WTC11 (cell line): Measurements from ENCODE around the gene PROCR. TPM values are rescaled to one million over a fixed set of nuclear protein-coding genes. Genes with fewer than 3 reads are reported as not detected.
"Not testable (repeated sequence)": the region's sequence is repeated elsewhere in the genome, so short reads cannot be mapped to it uniquely, and the experiment has no call there.

Source experiments
- ATAC-seq: fragments of 200-7000 bp; cut with Tn5 transposase; 2 replicates; pipeline ENCODE4 v1.10.0; 2021; ENCODE audit warnings: mild to moderate bottlenecking, moderate library complexity
- CTCF ChIA-PET: fragments of 300-600 bp; sonication (Branson Sonifier 250); formaldehyde crosslinking; loops from one replicate; lab custom pipeline; 2021; ENCODE audit warnings: antibody characterized with exemption; lab: Charles Lee
- POLR2A ChIA-PET: fragments of 350-600 bp; sonication (Branson Sonifier 250); formaldehyde crosslinking; loops from one replicate; lab custom pipeline; 2021; ENCODE audit warnings: antibody characterized with exemption; lab: Charles Lee
- DNase-seq: peaks from one replicate; pipeline ENCODE4 v3.0.0; 2021; ENCODE audit warnings: low spot score
- H3K27ac Mint-ChIP-seq: 2 replicates; pipeline ENCODE4 v1.8.0; 2021; ENCODE audit warnings: mixed read lengths
- H3K27me3 Mint-ChIP-seq: 2 replicates; pipeline ENCODE4 v1.8.0; 2021; ENCODE audit warnings: low read depth, mild to moderate bottlenecking, moderate library complexity, mixed read lengths
- H3K36me3 Mint-ChIP-seq: 2 replicates; pipeline ENCODE4 v1.8.0; 2021; ENCODE audit warnings: mixed read lengths
- H3K4me1 Mint-ChIP-seq: 2 replicates; pipeline ENCODE4 v1.8.0; 2022; ENCODE audit warnings: mixed read lengths
- H3K4me3 Mint-ChIP-seq: 2 replicates; pipeline ENCODE4 v1.8.0; 2021; ENCODE audit warnings: mild to moderate bottlenecking, moderate library complexity, mixed read lengths
- H3K9me3 Mint-ChIP-seq: 2 replicates; pipeline ENCODE4 v1.8.0; 2021; ENCODE audit warnings: mixed read lengths
- FOXP4 ChIP-seq: sonication (generic); formaldehyde crosslinking; IDR thresholded peaks from 2 replicates; pipeline ENCODE4 v1.8.0; 2022; ENCODE audit warnings: mild to moderate bottlenecking, missing genetic modification reagents
- JUN ChIP-seq: sonication (generic); formaldehyde crosslinking; IDR thresholded peaks from 2 replicates; pipeline ENCODE4 v1.8.0; 2023; ENCODE audit warnings: mild to moderate bottlenecking, missing genetic modification reagents
- TEAD4 ChIP-seq: sonication (generic); formaldehyde crosslinking; IDR thresholded peaks from 2 replicates; pipeline ENCODE4 v1.8.0; 2022; ENCODE audit warnings: mild to moderate bottlenecking, missing genetic modification reagents
- USF1 ChIP-seq: sonication (generic); formaldehyde crosslinking; IDR thresholded peaks from 2 replicates; pipeline ENCODE4 v1.8.0; 2022; ENCODE audit warnings: mild to moderate bottlenecking, missing genetic modification reagents
- ZNF232 ChIP-seq: sonication (generic); formaldehyde crosslinking; IDR thresholded peaks from 2 replicates; pipeline ENCODE4 v1.8.0; 2022; ENCODE audit warnings: mild to moderate bottlenecking, missing genetic modification reagents
- total RNA-seq: library from RNA; stranded (reverse); gene quantifications from 3 replicates; pipeline ENCODE4 v1.2.3, GENCODE V29; 2021
- TF ChIP-seq, protein P1 (sequence below): sonication (generic); formaldehyde crosslinking; IDR thresholded peaks from 2 replicates; pipeline ENCODE4 v1.8.0; 2023; ENCODE audit warnings: missing genetic modification reagents, mild to moderate bottlenecking, borderline replicate concordance
- TF ChIP-seq, protein P2 (sequence below): fragments of 200-600 bp; IDR thresholded peaks from 2 replicates; pipeline ENCODE4 v1.8.0; 2022; ENCODE audit warnings: antibody characterized with exemption

PROCR gene
- total RNA-seq, 1 experiment from 2014 or later: 29.7 TPM

DNA sequence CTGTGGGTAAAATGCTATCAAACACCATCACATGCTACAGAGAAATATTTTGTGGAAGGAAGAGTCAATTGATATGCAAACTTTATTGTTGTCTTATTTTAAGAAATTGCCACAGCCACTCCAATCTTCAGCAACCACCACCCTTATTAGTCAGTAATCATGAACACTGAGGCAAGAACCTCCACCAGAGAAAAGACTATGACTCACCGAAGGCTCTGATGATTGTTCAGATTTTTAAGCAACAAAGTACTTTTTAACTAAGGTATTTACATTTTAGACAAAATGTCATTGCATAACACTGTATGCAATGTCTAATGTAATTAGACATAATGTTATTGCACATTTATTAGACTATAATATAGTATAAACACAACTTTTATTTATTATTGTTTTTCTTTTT lies 28.4 kb downstream of the PROCR start (continued):
- TF ChIP-seq, protein P1, sequence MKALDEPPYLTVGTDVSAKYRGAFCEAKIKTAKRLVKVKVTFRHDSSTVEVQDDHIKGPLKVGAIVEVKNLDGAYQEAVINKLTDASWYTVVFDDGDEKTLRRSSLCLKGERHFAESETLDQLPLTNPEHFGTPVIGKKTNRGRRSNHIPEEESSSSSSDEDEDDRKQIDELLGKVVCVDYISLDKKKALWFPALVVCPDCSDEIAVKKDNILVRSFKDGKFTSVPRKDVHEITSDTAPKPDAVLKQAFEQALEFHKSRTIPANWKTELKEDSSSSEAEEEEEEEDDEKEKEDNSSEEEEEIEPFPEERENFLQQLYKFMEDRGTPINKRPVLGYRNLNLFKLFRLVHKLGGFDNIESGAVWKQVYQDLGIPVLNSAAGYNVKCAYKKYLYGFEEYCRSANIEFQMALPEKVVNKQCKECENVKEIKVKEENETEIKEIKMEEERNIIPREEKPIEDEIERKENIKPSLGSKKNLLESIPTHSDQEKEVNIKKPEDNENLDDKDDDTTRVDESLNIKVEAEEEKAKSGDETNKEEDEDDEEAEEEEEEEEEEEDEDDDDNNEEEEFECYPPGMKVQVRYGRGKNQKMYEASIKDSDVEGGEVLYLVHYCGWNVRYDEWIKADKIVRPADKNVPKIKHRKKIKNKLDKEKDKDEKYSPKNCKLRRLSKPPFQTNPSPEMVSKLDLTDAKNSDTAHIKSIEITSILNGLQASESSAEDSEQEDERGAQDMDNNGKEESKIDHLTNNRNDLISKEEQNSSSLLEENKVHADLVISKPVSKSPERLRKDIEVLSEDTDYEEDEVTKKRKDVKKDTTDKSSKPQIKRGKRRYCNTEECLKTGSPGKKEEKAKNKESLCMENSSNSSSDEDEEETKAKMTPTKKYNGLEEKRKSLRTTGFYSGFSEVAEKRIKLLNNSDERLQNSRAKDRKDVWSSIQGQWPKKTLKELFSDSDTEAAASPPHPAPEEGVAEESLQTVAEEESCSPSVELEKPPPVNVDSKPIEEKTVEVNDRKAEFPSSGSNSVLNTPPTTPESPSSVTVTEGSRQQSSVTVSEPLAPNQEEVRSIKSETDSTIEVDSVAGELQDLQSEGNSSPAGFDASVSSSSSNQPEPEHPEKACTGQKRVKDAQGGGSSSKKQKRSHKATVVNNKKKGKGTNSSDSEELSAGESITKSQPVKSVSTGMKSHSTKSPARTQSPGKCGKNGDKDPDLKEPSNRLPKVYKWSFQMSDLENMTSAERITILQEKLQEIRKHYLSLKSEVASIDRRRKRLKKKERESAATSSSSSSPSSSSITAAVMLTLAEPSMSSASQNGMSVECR (CRISPR knock-in tag): no peak
- TF ChIP-seq TEAD4: no peak

- H3K27ac Mint-ChIP-seq, CTCF ChIA-PET, H3K27me3 Mint-ChIP-seq, ATAC-seq, H3K4me1 Mint-ChIP-seq, H3K4me3 Mint-ChIP-seq, POLR2A ChIA-PET, DNase-seq: not testable (repeated sequence)
- Mint-ChIP-seq H3K9me3 (peaks cover 35% of the 10 kb centered on the region), H3K36me3 (peaks cover 18% of the 10 kb centered on the region)
Observed at GRCh38 chr20:35201467-35201866, 29.6 kb downstream of the PROCR start.

DNA sequence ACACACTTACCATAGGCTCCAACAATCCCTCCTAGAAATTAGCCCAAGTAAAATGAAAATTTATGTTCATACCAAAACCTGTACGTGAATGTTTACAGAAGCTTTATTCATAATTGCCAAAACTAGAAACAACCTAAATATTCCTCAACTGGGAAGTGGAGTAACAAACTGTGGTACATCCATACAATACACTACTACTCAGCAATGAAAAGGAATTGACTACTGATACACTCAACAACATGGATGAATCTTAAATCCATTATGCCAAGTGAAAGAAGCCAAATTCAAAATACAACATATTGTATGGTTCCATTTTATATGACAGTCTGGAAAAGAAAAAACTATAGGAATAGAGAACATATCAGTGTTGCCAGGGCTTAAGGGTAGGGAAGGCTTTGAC lies 34.9 kb downstream of the PROCR start:
- TF ChIP-seq JUN (no peak), USF1 (CRISPR knock-in tag) (no peak), FOXP4 (CRISPR knock-in tag) (no peak)
- CTCF ChIA-PET: interaction anchor here (4.4 kb wide), 1 partner anchor 61 kb away, joined by 72 read pairs; the partner anchor contains the start of gene EDEM2
- H3K4me3 Mint-ChIP-seq: no peak overlapping the region
- no peaks in the 10 kb centered on the region for H3K4me1 Mint-ChIP-seq
- H3K27ac Mint-ChIP-seq: no peak overlapping the region
- H3K27me3 Mint-ChIP-seq: no peaks in the 10 kb centered on the region
- POLR2A ChIA-PET: no interaction called here
- DNase-seq (no peak), ATAC-seq (no peak)
- H3K36me3 Mint-ChIP-seq: peaks cover 3% of the 10 kb centered on the region; the same call in 1 of the 2 replicates
- peaks cover 8% of the 10 kb centered on the region for H3K9me3 Mint-ChIP-seq

DNA sequence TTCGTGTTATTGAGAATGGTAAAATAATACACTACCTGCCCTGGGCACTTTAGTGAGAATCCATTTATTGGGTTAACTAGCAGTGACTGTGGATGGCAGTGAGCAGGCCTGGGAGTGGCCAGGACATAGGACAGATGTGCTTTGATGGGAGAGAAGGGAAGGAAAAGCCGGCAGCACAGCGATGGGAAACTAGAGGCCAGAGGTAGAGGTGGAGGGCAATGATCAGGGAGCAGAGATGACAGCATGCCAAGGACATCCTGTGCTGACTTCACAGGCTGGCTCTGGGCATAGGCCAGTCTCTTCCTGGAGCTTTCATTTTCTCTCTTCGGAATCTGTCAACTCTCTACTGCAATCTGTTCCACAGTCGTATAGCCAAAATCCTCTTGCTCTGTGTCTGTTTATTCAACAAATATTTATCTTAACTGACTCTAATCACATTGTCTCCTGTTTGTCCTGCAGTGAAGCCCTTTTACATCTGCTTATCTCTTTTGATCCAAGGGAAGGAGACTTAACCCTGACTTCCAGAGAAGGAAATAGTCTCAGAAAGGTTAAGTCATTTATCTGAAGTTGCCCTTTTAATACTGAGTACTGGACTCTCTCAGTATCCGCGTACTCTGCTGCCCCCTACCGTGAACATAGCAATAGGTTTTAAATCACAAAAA lies 36.2 kb downstream of the PROCR start:
- Mint-ChIP-seq H3K27me3 (no peaks in the 10 kb centered on the region), H3K4me1 (no peaks in the 10 kb centered on the region), H3K9me3 (peaks cover 8% of the 10 kb centered on the region), H3K4me3 (no peak overlapping the region), H3K27ac (no peak overlapping the region), H3K36me3 (peaks cover 3% of the 10 kb centered on the region; the same call in 1 of the 2 replicates)
- DNase-seq (peak; percentile 79), ATAC-seq (peak; percentile 96)
- TF ChIP-seq, protein P2, sequence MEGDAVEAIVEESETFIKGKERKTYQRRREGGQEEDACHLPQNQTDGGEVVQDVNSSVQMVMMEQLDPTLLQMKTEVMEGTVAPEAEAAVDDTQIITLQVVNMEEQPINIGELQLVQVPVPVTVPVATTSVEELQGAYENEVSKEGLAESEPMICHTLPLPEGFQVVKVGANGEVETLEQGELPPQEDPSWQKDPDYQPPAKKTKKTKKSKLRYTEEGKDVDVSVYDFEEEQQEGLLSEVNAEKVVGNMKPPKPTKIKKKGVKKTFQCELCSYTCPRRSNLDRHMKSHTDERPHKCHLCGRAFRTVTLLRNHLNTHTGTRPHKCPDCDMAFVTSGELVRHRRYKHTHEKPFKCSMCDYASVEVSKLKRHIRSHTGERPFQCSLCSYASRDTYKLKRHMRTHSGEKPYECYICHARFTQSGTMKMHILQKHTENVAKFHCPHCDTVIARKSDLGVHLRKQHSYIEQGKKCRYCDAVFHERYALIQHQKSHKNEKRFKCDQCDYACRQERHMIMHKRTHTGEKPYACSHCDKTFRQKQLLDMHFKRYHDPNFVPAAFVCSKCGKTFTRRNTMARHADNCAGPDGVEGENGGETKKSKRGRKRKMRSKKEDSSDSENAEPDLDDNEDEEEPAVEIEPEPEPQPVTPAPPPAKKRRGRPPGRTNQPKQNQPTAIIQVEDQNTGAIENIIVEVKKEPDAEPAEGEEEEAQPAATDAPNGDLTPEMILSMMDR: peak; percentile 57
- no peak for TF ChIP-seq ZNF232 (CRISPR knock-in tag)
- ChIA-PET CTCF (interaction anchor here (1.1 to 4.4 kb wide), 4 partner anchors 18 to 112 kb away, joined by 3 to 72 read pairs (median 14); partner anchors contain the start of genes EDEM2 and MMP24), POLR2A (no interaction called here)
